ENCODE measurements around the gene FIBCD1.
"Not testable (repeated sequence)": the region's sequence is repeated elsewhere in the genome, so short reads cannot be mapped to it uniquely, and the experiment has no call there.

FIBCD1 gene

GRCh38 chr9:130954925-130955324 lies 15.9 kb upstream of the FIBCD1 start:
- not testable (repeated sequence) for DNase-seq (ENCODE audit: low read depth, low spot score)

- no peak for DNase-seq (ENCODE audit: low read depth, low spot score)
These were observed 15.3 kb upstream of the FIBCD1 start for GRCh38 chr9:130954317-130954716.

- no peak for DNase-seq (ENCODE audit: low read depth, low spot score)
These were observed 13.2 kb upstream of the FIBCD1 start for GRCh38 chr9:130952065-130952762.

GRCh38 chr9:130950039-130950311 lies 10.9 kb upstream of the FIBCD1 start:
- no peak for DNase-seq (ENCODE audit: low read depth, low spot score)

GRCh38 chr9:130949188-130950038 lies 10.4 kb upstream of the FIBCD1 start:
- no peak for DNase-seq (ENCODE audit: low read depth, low spot score)

GRCh38 chr9:130948266-130948665 lies 9.2 kb upstream of the FIBCD1 start:
- no peak for DNase-seq (ENCODE audit: low read depth, low spot score)

GRCh38 chr9:130947618-130948140 lies 8.6 kb upstream of the FIBCD1 start:
- no peak for DNase-seq (ENCODE audit: low read depth, low spot score)

GRCh38 chr9:130946766-130947617 lies 7.9 kb upstream of the FIBCD1 start:
- DNase-seq (ENCODE audit: low read depth, low spot score): no peak

- DNase-seq (ENCODE audit: low read depth, low spot score): no peak
These were observed 6.1 kb upstream of the FIBCD1 start for GRCh38 chr9:130945173-130945572.

- no peak for DNase-seq (ENCODE audit: low read depth, low spot score)
These were observed 5.5 kb upstream of the FIBCD1 start for GRCh38 chr9:130944510-130945058.

- DNase-seq (ENCODE audit: low read depth, low spot score): no peak
These were observed 4.7 kb upstream of the FIBCD1 start for GRCh38 chr9:130943777-130944176.

- DNase-seq (ENCODE audit: low read depth, low spot score): no peak
These were observed 4.2 kb upstream of the FIBCD1 start for GRCh38 chr9:130943221-130943620.

GRCh38 chr9:130942679-130943078 lies 3.6 kb upstream of the FIBCD1 start:
- no peak for DNase-seq (ENCODE audit: low read depth, low spot score)

GRCh38 chr9:130942084-130942483 lies 3.0 kb upstream of the FIBCD1 start:
- DNase-seq (ENCODE audit: low read depth, low spot score): no peak

GRCh38 chr9:130940693-130941576 lies 1.9 kb upstream of the FIBCD1 start:
- DNase-seq (ENCODE audit: low read depth, low spot score): no peak

- no peak for DNase-seq (ENCODE audit: low read depth, low spot score)
These were observed 1.0 kb upstream of the FIBCD1 start for GRCh38 chr9:130940027-130940549.

- DNase-seq (ENCODE audit: low read depth, low spot score): no peak
These were observed 469 bp upstream of the FIBCD1 start for GRCh38 chr9:130939405-130940026.

GRCh38 chr9:130938184-130938651 lies 829 bp downstream of the FIBCD1 start:
- no peak for DNase-seq (ENCODE audit: low read depth, low spot score)

- no peak for DNase-seq (ENCODE audit: low read depth, low spot score)
These were observed 1.6 kb downstream of the FIBCD1 start for GRCh38 chr9:130937146-130938076.
